ENCODE results near the gene FAM98B. TPM values are rescaled to one million over a fixed set of nuclear protein-coding genes. Genes with fewer than 3 reads are reported as not detected.
"Not testable (repeated sequence)": the region's sequence is repeated elsewhere in the genome, so short reads cannot be mapped to it uniquely, and the experiment has no call there.

Gene FAM98B
- 10 to 100 TPM; 17.7 to 19.9 TPM for total RNA-seq
- long read RNA-seq, partial matches to known transcripts = 1 of 3 reads
- long read RNA-seq, other reads (novel, unspliced or antisense) = 0 of 3 reads

GRCh38 chr15:38453971-38454695, at the start of gene FAM98B:
TSS of gene FAM98B (plus strand) at chr15:38454127. CDS start at chr15:38454162, 35 bp downstream.
- ATAC-seq (peak; percentile 96), DNase-seq (peak; percentile 83 to 88)
- intact Hi-C loops (cut with DNase I, micrococcal nuclease) = no loop called here

DNA sequence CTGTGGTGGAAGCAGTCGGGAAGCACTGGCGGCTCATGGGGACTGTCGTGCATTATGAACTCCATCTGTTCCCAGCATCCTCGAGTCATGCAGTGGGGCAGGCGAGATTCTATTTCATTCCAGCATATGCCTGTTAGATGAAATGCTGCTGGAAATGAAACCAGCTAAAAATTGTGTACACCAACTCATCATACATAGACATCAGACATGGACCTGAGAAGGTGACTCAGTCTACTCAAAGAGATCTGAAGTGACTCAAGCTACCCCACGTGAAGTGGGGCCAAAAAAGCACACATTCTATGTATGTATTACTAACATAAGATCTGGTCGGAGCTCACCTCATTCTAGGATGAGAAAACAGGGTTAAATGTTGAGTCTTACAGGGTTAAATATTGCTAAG, 47.5 kb upstream of the FAM98B start:
- ATAC-seq (no peak), DNase-seq (no peak)
- intact Hi-C loops (cut with DNase I, micrococcal nuclease) = no loop called here

- ATAC-seq = no peak
- no peak for DNase-seq
- intact Hi-C loops (cut with DNase I, micrococcal nuclease) = no loop called here
These were observed 45.4 kb upstream of the FAM98B start for GRCh38 chr15:38408576-38408975.

DNA sequence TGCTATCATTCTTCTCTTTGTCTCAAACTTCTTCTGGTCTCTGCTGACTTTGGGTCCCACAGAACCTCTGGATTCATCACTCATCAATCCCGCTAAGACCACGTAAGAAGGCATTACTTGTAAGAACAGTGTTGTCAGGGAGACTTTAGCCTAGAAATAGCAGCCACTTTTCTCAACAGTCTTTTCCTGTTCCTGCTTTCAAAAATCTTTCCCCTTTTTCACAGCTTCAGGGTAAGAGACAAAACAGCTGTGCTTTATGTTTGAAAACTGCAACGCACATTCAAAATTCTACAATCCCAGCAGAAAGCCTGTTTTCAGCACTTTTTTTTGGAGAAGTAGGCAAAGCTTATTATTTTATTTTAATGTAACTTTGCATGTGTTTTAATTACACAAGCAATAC, 42.0 kb upstream of the FAM98B start:
- intact Hi-C loops (cut with DNase I, micrococcal nuclease) = no loop called here
- DNase-seq (no peak), ATAC-seq (no peak)

DNA sequence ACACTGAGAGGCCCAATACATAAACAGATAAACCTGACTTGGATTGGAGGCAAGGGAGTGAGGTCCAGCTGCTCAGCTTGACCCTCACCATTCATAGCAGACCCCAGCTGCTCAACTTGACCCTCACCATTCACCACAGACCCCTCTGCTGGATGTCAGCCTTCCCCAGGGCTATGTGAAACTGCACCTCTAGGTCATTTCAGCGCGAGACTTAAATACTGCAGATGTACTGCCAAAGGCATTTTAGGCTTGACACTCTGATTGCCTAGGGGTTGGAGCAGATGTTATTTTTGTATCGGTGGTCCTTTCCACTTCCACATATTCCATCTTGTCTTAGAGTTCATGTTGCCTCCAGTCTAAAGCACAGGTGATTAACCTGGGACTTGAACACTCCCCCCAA, 41.5 kb upstream of the FAM98B start:
- DNase-seq (no peak), ATAC-seq (no peak)
- intact Hi-C loops (cut with DNase I, micrococcal nuclease) = no loop called here

DNA sequence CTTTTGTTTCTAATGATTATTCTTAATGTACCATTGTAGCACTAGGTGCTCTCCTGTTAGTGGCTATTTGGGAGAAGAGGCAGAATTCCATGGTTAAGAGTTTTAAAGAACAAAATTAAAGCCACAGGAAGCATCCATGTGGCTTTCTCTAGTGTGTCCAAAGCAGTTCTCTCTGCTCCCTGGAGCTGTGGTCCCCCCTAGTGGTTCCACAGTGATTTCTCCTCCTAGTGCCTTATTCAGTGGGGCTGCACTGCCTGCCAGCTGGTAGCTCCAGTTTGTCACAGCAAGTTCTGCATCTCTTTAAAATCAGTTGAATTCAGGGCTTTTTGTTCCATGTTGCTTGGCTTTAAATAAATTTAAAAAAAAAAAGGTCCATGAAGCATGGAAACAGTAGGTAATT, 39.6 kb upstream of the FAM98B start:
- peak; percentile 24 to 31 for DNase-seq
- intact Hi-C loops (cut with DNase I, micrococcal nuclease) = no loop called here
- ATAC-seq = peak; percentile 59

- no peak for DNase-seq
- ATAC-seq = no peak
These were observed 32.7 kb upstream of the FAM98B start for GRCh38 chr15:38421069-38421690.

GRCh38 chr15:38424101-38424552, 29.8 kb upstream of the FAM98B start:
- ATAC-seq = no peak
- intact Hi-C loops (cut with DNase I, micrococcal nuclease) = no loop called here
- no peak for DNase-seq

More at GRCh38 chr15:38421069-38421690, 32.7 kb upstream of the FAM98B start:
- intact Hi-C loops (cut with DNase I, micrococcal nuclease) = no loop called here

DNA sequence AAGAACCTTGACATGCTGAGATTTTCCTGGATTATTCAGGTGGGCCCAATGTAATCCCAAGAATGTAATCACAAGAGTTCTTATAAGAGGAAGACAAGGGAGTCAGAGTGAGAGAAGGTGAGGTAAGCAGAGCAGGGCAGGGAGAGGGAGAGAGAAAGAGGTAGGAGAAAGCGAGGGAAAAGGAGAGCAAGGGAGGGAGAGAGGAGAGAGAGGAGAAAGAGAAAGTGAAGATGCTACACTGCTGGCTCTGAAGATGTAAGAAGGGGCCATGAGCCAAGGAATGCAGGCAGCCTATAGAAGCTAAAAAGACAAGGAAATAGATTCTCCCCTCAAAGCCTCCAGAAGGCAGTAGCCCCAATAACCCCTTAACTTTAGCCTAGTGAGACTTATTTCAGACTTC, 28.7 kb upstream of the FAM98B start:
- ATAC-seq (no peak), DNase-seq (no peak)
- intact Hi-C loops (cut with DNase I, micrococcal nuclease) = no loop called here

DNA sequence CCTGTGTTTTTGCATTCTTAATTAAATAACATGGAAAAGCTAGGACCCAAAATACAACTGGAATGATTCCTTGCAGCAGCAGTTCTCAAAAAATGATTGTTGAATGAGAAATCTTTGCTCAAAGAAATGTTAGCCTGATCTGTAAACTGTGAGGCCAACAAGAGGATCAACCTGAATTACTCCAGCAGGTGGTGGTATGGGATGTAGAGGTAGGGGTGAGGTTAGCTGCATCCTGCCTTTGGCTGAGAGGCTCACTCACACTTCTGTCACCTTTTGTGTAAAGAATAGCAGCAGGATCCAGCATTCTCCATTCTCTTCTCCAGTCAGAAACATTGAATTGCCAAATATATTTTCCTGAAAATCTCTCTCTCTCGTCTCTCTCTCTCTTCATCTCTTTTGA, 26.5 kb upstream of the FAM98B start:
- intact Hi-C loops (cut with DNase I, micrococcal nuclease) = no loop called here
- ATAC-seq (no peak), DNase-seq (no peak)

DNA sequence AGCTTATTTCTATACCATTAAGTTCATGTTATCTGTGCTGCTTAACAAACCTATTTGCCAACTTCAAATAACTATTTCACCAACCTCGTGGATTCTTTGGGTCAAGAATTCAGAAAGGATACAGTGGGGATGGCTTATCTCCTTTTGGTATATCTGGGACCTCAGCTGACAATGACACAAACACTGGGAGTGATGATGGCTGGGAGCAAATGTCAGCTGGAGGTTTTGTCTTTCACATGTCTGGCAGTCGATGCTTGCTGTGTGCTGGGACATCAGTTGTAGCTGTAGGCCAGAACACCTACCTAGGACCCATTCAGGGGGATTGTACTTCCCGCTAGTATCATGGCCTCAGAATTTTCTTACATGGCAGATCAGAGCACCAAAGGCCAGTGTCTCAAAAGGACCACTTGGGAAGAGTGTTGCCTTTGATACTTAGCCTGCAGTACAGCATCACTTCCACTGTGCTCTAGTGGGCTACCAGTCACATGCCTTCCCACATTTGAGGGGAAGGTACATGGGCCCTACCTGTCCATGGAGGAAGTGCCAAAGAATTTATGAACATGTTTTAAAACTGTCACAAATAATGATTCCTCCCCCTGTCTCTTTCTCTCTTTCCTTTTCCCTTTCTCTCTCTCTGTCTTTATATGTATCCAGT, 23.7 kb upstream of the FAM98B start:
- no peak for DNase-seq
- no peak for ATAC-seq
- intact Hi-C loops (cut with DNase I, micrococcal nuclease) = no loop called here

GRCh38 chr15:38436993-38437392, 16.9 kb upstream of the FAM98B start:
- DNase-seq = no peak
- intact Hi-C loops (cut with DNase I, micrococcal nuclease) = no loop called here
- no peak for ATAC-seq

DNA sequence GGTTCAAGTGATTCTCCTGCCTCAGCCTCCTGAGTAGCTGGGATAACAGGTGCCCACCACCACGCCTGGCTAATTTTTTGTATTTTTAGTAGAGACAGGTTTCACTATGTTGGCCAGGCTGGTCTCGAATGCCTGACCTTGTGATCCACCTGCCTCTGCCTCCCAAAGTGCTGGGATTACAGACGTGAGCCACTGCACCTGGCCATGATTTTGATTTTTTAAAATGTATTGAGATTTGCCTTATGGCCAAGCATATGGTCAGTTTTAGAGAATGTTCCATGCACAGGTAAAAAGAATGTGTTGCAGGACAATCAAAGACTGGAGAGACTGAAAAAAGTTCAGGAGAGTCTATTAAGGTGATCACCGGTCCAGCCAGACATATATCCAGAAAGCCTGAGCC, 16.3 kb upstream of the FAM98B start:
- ATAC-seq; DNase-seq; intact Hi-C loops (cut with DNase I, micrococcal nuclease): not testable (repeated sequence)

DNA sequence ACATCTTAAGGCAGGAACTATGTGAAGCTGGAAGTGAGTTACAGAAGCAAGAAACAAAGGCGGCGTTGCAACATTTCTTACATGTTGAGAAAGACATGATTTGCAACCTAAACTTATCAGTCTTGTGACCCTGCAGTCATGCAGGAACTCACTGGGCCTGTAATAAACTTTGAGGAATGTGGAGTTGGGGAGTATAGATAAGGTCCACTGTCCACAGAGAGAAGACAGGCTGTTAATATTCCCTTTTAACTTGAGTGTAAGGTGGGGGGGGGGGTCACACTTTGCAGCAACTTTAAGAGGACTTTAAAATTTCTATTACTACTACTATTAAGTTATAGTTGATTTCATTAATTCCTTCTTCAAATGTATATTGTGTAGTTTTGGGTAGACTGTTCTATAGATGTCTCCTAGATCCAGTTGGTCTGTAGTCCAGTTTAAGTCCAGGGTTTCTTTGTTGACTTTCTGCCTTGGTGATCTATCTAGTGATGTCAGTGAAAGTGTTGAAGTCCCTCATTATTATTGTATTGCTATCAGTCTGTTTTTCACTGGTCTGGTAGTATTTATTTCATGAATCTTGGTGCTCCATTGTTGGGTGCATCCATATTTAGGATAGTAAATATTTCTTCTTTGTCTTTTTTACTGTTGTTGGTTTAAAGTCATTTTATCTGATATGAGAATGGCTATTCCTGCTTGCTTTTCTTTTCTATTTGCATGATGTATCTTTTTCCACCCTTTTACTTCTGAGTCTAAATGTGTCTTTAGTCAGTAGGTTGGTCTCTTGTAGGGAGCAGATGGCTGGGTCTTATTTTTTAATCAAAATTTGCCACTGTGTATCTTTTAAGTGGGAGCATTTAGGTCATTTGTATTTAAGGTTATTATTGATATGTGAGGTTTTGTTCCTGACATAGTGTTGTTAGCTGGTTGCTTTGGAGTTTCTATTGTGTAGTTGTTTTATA, 15.6 kb upstream of the FAM98B start:
- intact Hi-C loops (cut with DNase I, micrococcal nuclease) = no loop called here
- ATAC-seq = no peak
- no peak for DNase-seq

- peak; percentile 21 to 40 for DNase-seq
- intact Hi-C loops (cut with DNase I, micrococcal nuclease) = loop anchor here in 1 of 2 donors (5.0 kb wide), 1 partner anchor 247 kb away; no protein-coding TSS in a partner anchor
These were observed 13.4 kb upstream of the FAM98B start for GRCh38 chr15:38440353-38441129.

DNA sequence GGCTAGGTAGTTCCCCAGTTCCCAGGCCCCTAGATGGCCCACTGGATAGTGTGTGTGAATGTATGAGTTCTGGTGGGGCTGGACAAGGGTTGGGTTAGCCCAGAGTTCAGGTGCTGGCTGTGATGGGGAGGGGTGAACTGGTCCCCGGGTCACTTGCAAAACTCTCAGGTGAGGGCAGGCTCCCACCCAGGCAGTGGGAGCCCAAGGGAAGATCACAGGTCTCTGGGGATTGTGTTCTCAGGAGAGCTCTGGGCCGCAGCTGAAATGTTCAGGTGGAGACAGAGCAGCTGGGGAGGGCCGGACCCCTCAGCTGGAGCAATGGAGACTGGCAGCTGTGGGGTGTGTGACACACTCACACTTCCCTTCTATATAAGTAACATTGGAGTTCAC, 12.8 kb upstream of the FAM98B start:
- DNase-seq = no peak
- ATAC-seq = no peak
- intact Hi-C loops (cut with DNase I, micrococcal nuclease) = loop anchor here in 1 of 2 donors (5.0 kb wide), 1 partner anchor 246 kb away; no protein-coding TSS in a partner anchor

More at GRCh38 chr15:38440353-38441129, 13.4 kb upstream of the FAM98B start:
- peak; percentile 95 for ATAC-seq

- peak; percentile 25 for ATAC-seq
- intact Hi-C loops (cut with DNase I, micrococcal nuclease) = no loop called here
- peak in 1 of 2 donors; percentile 13 for DNase-seq
These were observed 766 bp downstream of the FAM98B start for GRCh38 chr15:38454696-38455090.

GRCh38 chr15:38455092-38455491, 1.2 kb downstream of the FAM98B start:
- DNase-seq (no peak), ATAC-seq (peak; percentile 17)
- intact Hi-C loops (cut with DNase I, micrococcal nuclease) = no loop called here
